ELF-1 (cell line): ENCODE measurements around the gene BFSP1.

Experiments used
- DNase-seq: peaks from one replicate; pipeline ENCODE4 v3.0.0-alpha.2; 2016; ENCODE audit warnings: low read depth, low spot score

The BFSP1 gene

DNA sequence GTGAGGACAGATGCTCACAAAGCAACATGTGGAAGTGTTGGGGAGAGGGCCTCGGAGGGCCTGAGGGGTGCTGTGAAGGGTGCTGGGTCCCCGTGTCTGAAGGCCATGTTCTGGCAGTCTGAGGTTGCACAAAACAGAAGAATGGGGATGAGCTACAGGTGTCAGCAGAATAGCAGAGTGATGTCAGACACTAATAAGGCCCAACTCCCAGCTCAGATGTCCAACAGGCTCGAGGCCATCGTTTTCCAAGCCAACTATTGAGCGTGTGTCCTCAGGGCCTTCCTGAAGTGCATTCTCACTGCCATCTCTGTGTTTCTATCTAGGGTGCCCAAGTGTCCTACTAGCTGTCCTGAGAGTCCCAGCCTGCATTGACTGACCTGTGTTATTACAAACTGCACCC, 7.9 kb downstream of the BFSP1 start:
- no peak for DNase-seq

- no peak for DNase-seq
These were observed 8.7 kb downstream of the BFSP1 start for GRCh38 chr20:17522528-17522927.

- peak; percentile 37 for DNase-seq
These were observed 10.6 kb downstream of the BFSP1 start for GRCh38 chr20:17520583-17520982.

GRCh38 chr20:17519606-17520285, 11.4 kb downstream of the BFSP1 start:
- no peak for DNase-seq

- DNase-seq, result no peak
These were observed 12.7 kb downstream of the BFSP1 start for GRCh38 chr20:17518339-17519052.

DNA sequence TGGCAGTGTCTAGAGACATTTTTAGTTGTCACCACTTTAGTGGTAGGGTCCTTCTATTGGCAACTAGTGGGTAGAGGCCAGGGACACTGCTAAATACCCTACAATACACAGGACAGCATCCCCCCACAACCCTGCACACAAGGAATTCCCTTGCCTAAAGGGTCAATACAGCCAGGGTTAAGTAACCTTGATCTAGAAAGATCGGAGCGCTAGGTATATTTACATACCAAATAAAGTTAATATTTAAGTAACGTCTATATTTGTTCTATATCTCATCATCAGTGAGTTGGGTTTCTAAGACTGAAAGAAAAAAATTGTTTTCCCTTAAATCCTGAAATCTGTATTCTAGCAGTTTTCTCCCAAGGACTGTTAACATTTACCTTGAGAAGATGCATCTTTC, 16.1 kb downstream of the BFSP1 start:
- no peak for DNase-seq

DNA sequence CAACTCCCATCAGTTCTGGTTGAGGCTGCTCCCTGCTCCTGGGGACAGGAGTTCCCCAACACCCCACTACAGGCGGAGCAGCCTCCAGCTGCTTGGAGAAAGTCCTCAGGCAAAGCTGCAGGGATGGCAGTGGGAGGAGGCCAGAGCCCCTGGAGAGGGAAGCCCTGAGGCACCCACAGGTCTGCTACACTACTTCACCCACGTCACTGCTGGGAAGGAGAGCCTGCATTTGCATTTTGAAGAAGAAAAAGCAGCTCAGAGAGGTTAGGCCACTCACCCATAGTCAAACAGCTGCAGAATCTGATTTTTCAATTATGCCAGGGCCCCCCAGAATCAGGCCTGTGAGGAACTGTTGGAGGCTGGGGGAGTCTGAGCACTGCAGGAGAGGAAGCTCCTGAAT, 17.2 kb downstream of the BFSP1 start:
- DNase-seq, result no peak

DNA sequence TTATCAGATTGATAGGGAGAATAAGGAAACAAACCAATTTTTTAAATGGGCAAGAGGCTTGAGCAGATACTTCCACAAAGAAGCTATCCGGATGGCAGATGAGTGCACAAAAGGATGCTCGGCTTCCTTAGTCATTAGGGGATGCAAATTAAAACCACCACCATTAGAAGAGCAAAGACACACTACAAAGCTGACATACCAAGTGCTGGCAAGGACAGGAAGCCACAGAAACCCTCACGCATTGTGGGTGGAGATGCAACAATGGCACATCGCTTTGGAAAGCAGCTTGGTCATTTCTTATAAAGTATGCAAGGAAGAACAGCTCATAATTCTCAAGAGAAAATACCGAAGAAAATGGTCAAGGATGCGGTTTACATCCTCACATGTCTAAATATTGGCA, 19.8 kb downstream of the BFSP1 start:
- DNase-seq, result no peak

DNA sequence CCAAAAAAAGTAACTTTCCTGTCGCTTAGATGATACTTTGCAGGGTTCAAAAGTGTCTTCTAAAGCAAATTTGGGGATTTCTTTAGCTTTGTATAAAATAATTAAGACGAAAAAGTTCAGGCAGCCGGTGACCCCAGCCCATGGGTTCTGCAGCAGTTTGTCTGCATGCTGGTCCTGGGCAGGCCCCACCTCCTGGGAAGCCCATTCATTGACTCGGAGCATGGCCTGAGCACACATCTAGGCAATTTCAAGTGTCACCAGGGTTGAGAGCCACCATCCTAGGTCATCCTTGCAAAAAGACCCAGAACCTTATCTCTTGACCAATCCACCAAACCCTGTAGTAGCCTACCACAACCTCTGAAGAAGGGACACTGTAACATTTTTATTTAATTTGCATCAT, 20.6 kb downstream of the BFSP1 start:
- DNase-seq, result no peak

DNA sequence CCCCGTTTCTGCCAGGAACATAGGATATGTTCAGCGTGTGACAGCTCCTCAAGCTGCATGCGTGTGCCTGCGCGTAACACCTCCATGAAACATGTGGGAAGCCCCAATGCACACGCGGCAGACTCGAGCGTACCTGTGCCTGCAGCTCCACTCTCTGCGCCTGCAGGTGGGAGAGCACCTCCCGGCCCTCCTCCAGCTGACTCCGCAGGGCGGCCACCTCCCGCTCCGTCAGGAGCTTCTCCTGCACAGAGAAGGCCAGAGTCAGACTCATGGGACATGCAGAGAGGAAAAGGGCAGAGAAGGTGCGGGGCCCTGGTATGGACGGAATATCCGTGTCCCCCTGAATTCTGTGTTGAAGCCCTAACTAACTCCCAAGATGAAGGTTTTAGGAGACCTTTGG, 22.4 kb downstream of the BFSP1 start:
- no peak for DNase-seq

GRCh38 chr20:17507531-17507930, 23.6 kb downstream of the BFSP1 start:
- DNase-seq, result no peak

GRCh38 chr20:17507032-17507431, 24.1 kb downstream of the BFSP1 start:
- no peak for DNase-seq

GRCh38 chr20:17505636-17506517, 25.3 kb downstream of the BFSP1 start:
- DNase-seq, result no peak

GRCh38 chr20:17504898-17505635, 26.1 kb downstream of the BFSP1 start:
- DNase-seq, result peak; percentile 82

GRCh38 chr20:17504066-17504897, 26.9 kb downstream of the BFSP1 start:
- peak; percentile 41 for DNase-seq

- DNase-seq, result no peak
These were observed 27.7 kb downstream of the BFSP1 start for GRCh38 chr20:17503301-17504065.

GRCh38 chr20:17502105-17502504, 29.1 kb downstream of the BFSP1 start:
- DNase-seq, result no peak

GRCh38 chr20:17501701-17502100, 29.5 kb downstream of the BFSP1 start:
- no peak for DNase-seq

GRCh38 chr20:17500826-17501225, 30.4 kb downstream of the BFSP1 start:
- DNase-seq, result no peak

DNA sequence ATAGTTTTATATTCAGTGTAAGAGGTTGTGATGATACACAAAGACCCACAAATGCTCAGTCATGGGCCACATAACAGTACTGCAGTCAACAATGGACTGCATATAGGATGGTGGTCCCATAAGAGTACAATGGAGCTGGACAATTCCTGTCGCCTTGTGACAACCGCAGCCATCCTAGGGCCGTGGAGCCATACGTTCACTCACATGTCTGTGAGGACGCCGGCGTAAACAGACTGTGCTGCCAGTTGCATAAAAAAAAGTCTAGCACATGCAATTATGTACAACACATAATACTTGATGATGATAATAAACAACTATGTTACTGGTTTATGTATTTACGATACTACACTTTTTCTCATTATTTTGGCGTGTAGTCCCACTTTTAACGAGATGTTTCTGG, 30.9 kb downstream of the BFSP1 start:
- no peak for DNase-seq
